Fibroblast of the aortic adventitia (primary cell): ENCODE results near the gene TCF4. TPM values are rescaled to one million over a fixed set of nuclear protein-coding genes. Genes with fewer than 3 reads are reported as not detected.

Experiments
- DNase-seq: peaks from one replicate; pipeline ENCODE4 v3.0.0-alpha.2; 2010; ENCODE audit warnings: low read depth
- H3K4me3 ChIP-seq: 2 replicates; pipeline ENCODE4 v1.5.1; 2011; ENCODE audit warnings: low read depth, mild to moderate bottlenecking, control low read depth, low read length, moderate library complexity
- CTCF ChIP-seq: IDR thresholded peaks from 2 replicates; pipeline ENCODE4 v1.5.1; 2011; ENCODE audit warnings: mild to moderate bottlenecking, low read length, control low read depth, inconsistent platforms; ENCODE audit not compliant: insufficient read depth
- total RNA-seq: library from RNA; depleted of rRNA; stranded (reverse); fragments of >200 nt; gene quantifications from 2 replicates; pipeline ENCODE4 v1.2.3, GENCODE V29; 2012; ENCODE audit warnings: low replicate concordance

The TCF4 gene
- total RNA-seq, 1 donor: 105 TPM

- TF ChIP-seq CTCF: no peak
- DNase-seq: no peak
- H3K4me3 ChIP-seq: no peak overlapping the region
Observed at GRCh38 chr18:55446996-55447671, 140.9 kb downstream of the TCF4 start.

GRCh38 chr18:55444536-55444935, 143.5 kb downstream of the TCF4 start:
- no peak overlapping the region for H3K4me3 ChIP-seq
- no peak for TF ChIP-seq CTCF
- DNase-seq: peak; percentile 35

- peak; percentile 14 for DNase-seq
- H3K4me3 ChIP-seq: no peak overlapping the region
- TF ChIP-seq CTCF: no peak
Observed at GRCh38 chr18:55443776-55444175, 144.2 kb downstream of the TCF4 start.

- no peak for TF ChIP-seq CTCF
- no peak overlapping the region for H3K4me3 ChIP-seq
- DNase-seq: no peak
Observed at GRCh38 chr18:55442561-55442960, 145.4 kb downstream of the TCF4 start.

- H3K4me3 ChIP-seq: no peak overlapping the region
- no peak for TF ChIP-seq CTCF
- no peak for DNase-seq
Observed at GRCh38 chr18:55440988-55441387, 147.0 kb downstream of the TCF4 start.

GRCh38 chr18:55439056-55439455, 148.9 kb downstream of the TCF4 start:
- H3K4me3 ChIP-seq: no peak overlapping the region
- TF ChIP-seq CTCF: no peak
- no peak for DNase-seq

- H3K4me3 ChIP-seq: no peak overlapping the region
- peak; percentile 30 for DNase-seq
- no peak for TF ChIP-seq CTCF
Observed at GRCh38 chr18:55435592-55435991, 152.4 kb downstream of the TCF4 start.
